Glutamatergic neuron (in vitro differentiated cells): ENCODE measurements around the gene LPAR6. TPM values are rescaled to one million over a fixed set of nuclear protein-coding genes. Genes with fewer than 3 reads are reported as not detected.

Experiments used
- DNase-seq: peaks from one replicate; pipeline ENCODE4 v3.0.0; 2022
- H3K27ac Mint-ChIP-seq: one replicate; pipeline ENCODE4 v1.8.0; 2020; ENCODE audit warnings: mild to moderate bottlenecking, mixed read lengths, inconsistent platforms; ENCODE audit not compliant: unreplicated experiment
- H3K27me3 Mint-ChIP-seq: one replicate; pipeline ENCODE4 v1.8.0; 2020; ENCODE audit warnings: mild to moderate bottlenecking, moderate library complexity, mixed read lengths, inconsistent platforms; ENCODE audit not compliant: unreplicated experiment
- H3K36me3 Mint-ChIP-seq: one replicate; pipeline ENCODE4 v1.8.0; 2020; ENCODE audit warnings: mild to moderate bottlenecking, mixed read lengths, inconsistent platforms; ENCODE audit not compliant: unreplicated experiment
- H3K4me1 Mint-ChIP-seq: one replicate; pipeline ENCODE4 v1.8.0; 2020; ENCODE audit warnings: mild to moderate bottlenecking, low read depth, mixed read lengths, inconsistent platforms; ENCODE audit not compliant: unreplicated experiment
- H3K4me3 Mint-ChIP-seq: one replicate; pipeline ENCODE4 v1.8.0; 2020; ENCODE audit warnings: mild to moderate bottlenecking, mixed read lengths, inconsistent platforms; ENCODE audit not compliant: unreplicated experiment
- H3K9me3 Mint-ChIP-seq: one replicate; pipeline ENCODE4 v1.8.0; 2020; ENCODE audit warnings: mild to moderate bottlenecking, moderate library complexity, mixed read lengths, inconsistent platforms; ENCODE audit not compliant: unreplicated experiment
- total RNA-seq: library from RNA; stranded (reverse); fragmentation: NEBNext Ultra II Directional; extraction: Animal tissue kit (Norgen Biotek cat#: 25700); gene quantifications from one replicate; pipeline ENCODE4 v1.2.1, GENCODE V29; 2021; ENCODE audit not compliant: unreplicated experiment
- TF ChIP-seq, protein P1 (sequence below): fragments of 200-600 bp; sonication (generic); IDR thresholded peaks from one replicate; pipeline ENCODE4 v1.5.0; 2021; ENCODE audit not compliant: partially characterized antibody, unreplicated experiment

LPAR6 gene
- total RNA-seq, 1 donor from 2014 or later: 1.1 TPM

DNA sequence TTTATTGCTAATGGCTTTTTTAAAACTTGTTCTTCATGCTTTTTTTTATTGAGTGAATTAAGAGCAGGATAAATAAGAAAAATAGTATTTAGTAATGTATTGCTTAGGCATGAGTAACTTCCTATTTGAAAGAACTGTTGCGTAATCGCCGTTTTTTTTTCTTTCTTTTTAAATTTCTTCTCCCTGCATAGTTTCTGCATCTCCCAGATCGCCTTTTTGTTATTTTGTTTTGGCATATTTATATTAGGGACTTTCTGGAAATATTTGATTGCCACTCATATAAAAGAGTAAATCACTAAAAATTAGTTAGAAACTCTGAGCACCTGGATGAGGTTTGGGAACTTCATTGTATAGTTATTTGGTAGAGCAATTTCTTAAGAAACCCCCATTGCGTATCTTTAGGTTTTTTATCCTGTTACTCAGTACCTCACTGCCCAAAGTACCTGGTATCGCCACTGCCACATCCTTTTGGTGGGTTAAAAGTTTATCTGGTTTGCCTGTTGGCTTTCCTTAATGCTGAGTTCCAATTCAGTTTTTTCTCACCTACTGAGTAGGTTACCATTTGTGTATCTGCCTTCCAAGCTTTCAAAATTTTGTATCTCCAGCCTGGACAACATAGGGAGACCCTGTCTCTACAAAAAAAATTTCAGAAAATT, 36.2 kb upstream of the LPAR6 start:
- Mint-ChIP-seq H3K27ac (no peak overlapping the region), H3K4me3 (no peak overlapping the region), H3K9me3 (peaks cover 4% of the 10 kb centered on the region), H3K27me3 (no peaks in the 10 kb centered on the region), H3K36me3 (peaks cover 5% of the 10 kb centered on the region), H3K4me1 (no peaks in the 10 kb centered on the region)
- TF ChIP-seq, protein P1, sequence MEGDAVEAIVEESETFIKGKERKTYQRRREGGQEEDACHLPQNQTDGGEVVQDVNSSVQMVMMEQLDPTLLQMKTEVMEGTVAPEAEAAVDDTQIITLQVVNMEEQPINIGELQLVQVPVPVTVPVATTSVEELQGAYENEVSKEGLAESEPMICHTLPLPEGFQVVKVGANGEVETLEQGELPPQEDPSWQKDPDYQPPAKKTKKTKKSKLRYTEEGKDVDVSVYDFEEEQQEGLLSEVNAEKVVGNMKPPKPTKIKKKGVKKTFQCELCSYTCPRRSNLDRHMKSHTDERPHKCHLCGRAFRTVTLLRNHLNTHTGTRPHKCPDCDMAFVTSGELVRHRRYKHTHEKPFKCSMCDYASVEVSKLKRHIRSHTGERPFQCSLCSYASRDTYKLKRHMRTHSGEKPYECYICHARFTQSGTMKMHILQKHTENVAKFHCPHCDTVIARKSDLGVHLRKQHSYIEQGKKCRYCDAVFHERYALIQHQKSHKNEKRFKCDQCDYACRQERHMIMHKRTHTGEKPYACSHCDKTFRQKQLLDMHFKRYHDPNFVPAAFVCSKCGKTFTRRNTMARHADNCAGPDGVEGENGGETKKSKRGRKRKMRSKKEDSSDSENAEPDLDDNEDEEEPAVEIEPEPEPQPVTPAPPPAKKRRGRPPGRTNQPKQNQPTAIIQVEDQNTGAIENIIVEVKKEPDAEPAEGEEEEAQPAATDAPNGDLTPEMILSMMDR: no peak
- no peak for DNase-seq

DNA sequence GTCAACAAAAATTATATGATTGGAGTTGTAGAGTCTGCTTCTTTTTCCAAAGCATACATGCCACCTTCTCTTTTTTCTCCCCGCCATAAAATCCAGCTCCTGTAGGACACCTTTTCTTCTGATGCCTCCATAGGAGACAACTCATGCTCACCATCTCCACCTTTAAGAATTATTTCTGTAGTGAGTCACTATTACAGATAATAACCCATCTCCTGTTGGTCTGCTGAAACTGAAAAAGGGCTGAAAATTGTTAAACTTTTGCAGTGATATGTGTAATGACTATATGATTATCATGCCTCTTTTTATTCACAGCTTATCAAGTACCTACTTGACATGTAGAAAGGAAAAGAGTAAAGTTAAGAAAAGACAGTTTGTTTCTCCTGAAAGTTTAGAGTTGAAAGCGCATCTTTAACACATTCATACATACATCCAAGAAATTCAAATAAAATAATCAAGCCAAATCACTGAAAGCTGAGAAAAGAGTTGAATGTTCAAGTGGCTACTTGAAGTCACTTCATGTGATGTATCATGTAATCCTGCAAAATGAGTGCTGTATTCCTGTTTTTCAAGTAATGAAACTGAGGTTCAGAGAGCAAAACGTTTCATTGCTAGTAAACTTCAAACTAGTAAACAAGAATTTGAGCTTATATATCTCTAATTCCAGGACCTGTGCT, 35.5 kb upstream of the LPAR6 start:
- H3K36me3 Mint-ChIP-seq: peaks cover 5% of the 10 kb centered on the region
- no peaks in the 10 kb centered on the region for H3K4me1 Mint-ChIP-seq
- peaks cover 4% of the 10 kb centered on the region for H3K9me3 Mint-ChIP-seq
- TF ChIP-seq, protein P1: no peak
- H3K27ac Mint-ChIP-seq: no peak overlapping the region
- H3K27me3 Mint-ChIP-seq: no peaks in the 10 kb centered on the region
- DNase-seq: no peak
- no peak overlapping the region for H3K4me3 Mint-ChIP-seq

DNA sequence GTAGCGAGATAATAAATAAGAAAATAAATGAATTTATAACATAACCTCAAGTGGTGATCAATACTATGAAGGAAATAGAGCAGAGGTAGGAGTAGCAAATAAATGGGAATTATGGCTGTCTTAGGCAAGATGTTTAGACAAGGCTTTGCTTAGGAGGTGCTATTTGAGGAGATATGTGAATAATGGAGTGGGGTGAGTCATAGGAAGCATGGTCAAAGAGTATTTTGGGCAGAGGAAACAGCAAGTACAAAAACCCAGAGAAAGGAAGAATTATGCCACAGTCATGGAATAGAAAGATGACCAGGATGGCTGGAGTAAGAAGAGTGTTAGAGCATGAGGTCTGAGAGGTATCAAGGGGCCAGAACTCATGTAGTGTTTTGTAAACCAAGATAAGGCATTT, 33.6 kb upstream of the LPAR6 start:
- H3K9me3 Mint-ChIP-seq: peaks cover 4% of the 10 kb centered on the region
- DNase-seq: no peak
- H3K36me3 Mint-ChIP-seq: peaks cover 5% of the 10 kb centered on the region
- H3K27me3 Mint-ChIP-seq: no peaks in the 10 kb centered on the region
- no peak overlapping the region for H3K4me3 Mint-ChIP-seq
- no peaks in the 10 kb centered on the region for H3K4me1 Mint-ChIP-seq
- TF ChIP-seq, protein P1: no peak
- H3K27ac Mint-ChIP-seq: no peak overlapping the region

DNA sequence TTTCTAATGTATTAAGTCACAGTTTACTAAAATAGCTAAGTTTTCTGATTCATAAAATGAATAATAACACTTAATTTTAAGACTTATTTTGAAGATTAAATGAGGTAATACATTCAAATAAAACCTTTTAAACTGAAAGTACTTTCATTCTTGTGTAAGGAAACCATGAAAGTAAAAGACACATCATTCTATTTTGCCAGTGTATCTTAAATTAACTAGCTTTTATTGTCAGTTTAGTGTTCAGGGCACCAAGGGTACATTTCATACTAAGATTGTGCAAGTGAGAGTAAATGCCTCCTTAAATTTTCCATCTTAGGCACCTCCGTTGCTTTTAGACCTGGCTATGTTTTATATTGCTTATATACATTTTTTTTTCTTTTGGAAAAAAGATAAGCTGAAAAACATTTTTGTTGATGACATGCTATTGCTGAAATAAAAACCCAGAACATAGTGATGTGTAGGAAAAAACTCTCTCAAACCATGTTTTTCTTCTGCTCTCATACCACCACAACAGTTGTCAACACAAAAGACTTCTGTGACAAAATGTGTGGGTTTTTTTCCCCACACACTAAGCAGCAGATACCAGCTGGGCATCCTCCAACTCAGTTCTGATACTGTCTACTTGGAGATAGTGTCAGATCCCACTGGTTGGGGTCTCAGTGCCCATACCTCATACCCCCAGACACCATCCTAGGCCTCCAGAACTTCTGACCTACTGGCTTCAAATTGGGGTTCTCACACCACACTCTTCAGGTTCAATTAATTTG, 30.7 kb upstream of the LPAR6 start:
- TF ChIP-seq, protein P1: no peak

More for the DNA sequence above, 30.7 kb upstream of the LPAR6 start:
- H3K36me3 Mint-ChIP-seq: no peaks in the 10 kb centered on the region
- no peaks in the 10 kb centered on the region for H3K27me3 Mint-ChIP-seq
- no peak overlapping the region for H3K27ac Mint-ChIP-seq
- DNase-seq: no peak
- no peak overlapping the region for H3K4me3 Mint-ChIP-seq
- H3K9me3 Mint-ChIP-seq: no peaks in the 10 kb centered on the region
- H3K4me1 Mint-ChIP-seq: no peaks in the 10 kb centered on the region
